DMS153 treated with DMSO at 0.1 percent for 48 hours (cell line): ENCODE results near the gene ANAPC10.
A peak's percentile ranks its signal among the peaks of the same experiment; 100 is the strongest.
"Not testable (repeated sequence)": the region's sequence is repeated elsewhere in the genome, so short reads cannot be mapped to it uniquely, and the experiment has no call there.

Experiments
- DNase-seq: peaks from one replicate; lab custom pipeline; 2025; ENCODE audit not compliant: unreplicated experiment; lab: John Stamatoyannopoulos, UW

The ANAPC10 gene, protein sequence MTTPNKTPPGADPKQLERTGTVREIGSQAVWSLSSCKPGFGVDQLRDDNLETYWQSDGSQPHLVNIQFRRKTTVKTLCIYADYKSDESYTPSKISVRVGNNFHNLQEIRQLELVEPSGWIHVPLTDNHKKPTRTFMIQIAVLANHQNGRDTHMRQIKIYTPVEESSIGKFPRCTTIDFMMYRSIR

DNA sequence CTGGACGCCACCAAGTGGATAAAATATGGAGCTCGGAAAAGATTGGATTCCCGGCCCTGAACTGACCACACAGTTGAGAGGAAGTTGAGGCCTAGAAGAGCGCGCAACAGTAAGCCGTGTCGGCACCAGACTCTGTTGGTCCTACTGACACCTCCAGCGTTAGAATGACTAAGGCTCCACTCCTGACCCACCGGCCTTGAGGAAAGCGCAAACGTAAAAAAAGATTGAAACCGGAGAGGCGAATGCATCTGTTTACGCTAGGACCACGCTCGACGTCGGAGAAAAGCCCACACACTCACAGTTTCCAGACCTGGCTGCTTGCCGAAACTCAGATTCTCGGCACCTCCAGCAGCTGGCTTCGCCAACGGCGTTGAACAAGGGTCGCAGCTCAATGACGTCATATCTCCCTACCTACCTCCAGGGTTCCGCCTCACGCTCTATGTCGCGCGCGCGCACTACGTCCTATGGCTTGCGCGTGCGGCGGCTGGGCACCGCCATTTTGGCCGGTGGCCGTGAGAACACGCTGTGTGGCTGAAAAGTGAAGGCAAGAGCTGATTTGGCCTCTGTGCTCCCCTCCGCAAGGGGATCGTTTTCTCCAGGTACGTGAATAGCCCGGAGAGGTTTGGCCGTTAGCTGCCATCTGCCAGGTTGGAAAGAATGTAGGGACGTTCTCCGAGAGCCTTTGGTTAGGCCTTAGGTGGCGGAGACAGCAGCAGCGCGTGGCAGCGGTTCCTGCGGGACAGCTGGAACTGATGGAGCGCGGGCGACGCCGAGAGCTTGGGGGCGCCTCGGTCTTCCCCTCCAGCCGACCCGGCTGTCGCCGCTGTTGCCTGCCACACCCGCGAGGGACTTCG lies at the start of gene ANAPC10, which contains the start of gene ABCE1:
ANAPC10 (minus strand) TSS at position 376 of the 854 bp plus-strand sequence. CDS start 2,097 bp downstream, outside the sequence.
ABCE1 (plus strand) TSS at position 491 of the 854 bp plus-strand sequence. CDS start 6,102 bp downstream, outside the sequence.
- peak; percentile 93 for DNase-seq

DNA sequence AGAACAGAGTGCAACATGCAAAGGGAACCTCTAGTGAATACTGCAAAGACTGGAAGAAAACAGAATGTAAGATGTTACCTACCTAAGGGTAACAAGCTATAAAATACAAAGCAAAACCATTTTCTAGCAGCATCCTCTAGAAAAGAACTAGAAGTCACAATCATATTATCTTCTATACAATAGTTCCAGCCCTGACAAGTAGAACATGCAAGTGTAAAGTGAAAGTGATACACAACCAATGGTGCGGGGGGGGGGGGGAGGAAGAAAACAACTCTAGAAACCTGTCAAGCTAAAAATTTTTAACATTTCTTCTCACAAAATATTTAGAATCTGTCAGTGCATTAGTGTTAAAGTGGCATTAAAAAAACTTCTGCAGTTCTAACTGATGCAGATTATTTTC lies 38.2 kb upstream of the ANAPC10 start:
- DNase-seq, result not testable (repeated sequence)

DNA sequence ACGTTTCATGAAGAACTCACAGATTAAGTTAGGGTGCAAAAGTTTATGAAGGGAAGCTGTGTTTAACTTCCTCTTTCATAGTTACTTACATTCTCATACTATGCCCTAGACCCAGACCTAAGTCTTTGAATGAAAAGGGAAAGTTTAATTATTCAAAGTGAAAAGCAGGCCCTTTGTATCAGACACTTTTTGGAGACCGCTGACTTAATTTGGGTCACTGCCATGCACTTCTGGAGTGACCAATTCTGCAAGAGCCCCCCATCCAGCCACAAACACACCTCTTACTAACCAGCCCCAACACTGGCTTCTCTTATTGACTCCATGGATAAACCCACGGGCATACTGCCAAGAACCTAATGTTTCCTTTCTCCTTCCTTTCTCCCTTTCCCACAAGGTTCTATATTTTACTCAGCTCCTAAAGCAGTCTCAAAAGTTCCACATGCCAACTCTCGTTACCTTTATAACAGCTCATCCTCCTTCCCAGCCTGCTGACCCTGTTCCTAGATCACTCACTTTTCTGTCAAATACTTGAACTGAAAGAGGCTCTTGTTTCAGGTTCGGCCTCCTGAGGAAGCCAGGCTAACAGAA lies 34.6 kb upstream of the ANAPC10 start:
- DNase-seq, result no peak

DNA sequence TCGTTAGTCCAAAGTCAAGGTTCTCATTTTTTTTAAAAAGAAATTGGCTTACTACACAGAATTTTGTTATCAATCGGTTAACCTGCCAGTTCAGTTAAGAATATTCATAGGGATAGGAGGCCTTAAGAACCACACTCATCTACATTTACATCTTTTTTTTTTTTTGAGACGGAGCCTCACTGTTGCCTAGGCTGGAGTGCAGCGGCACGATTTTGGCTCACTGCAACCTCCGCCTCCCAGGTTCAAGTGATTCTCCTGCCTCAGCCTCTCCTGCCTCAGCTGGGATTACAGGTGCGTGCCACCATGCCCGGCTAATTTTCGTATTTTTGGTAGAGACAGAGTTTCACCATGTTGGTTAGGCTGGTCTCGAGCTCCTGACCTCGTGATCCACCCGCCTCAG lies 33.9 kb upstream of the ANAPC10 start:
- DNase-seq, result no peak

DNA sequence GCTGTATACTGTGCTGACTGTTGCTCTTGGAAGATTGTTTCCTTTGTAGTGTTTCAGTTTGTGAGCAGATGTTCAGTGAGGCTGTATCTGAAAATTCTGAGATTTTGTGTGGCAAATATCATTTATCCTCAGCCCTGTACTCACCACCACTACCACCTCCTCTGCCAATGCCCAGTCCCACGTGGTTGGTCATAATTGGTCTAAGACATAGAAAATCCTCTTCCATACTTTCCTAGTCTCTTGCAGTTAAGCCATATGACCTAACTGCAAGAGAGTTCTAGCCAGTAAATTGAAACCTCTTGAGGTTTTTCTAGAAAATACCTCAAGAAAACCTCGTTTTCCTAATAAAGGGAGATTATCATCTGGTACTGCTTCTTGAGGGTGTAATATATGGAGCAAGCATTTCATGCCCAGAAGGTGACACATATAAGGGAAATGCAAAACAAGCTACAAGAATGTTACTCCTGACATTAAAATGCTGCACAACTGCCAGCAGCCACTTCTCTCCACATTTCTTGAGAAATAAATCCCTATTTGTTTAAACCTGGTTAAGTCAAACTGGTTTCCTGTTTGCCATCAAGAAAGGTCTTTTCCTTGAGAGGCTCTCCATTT lies 32.9 kb upstream of the ANAPC10 start:
- DNase-seq, result no peak

DNA sequence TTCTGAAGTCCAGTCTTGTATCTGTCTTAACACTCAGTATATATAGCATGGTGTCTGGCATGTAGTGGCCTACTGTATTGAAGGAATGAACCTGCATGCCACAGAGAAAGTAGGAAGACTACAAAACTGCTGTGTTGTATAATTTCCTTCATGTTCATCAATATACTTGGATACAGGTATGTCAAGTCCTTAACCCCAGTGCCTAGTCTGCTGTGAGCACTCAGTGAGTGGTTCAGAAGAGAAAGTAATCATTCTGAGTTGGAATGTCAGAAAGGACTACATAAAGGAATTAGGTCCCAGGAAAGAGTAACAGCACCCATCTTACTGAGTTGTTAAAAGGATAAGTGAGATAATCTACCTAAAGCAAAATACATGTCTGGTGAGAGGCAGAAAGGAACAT lies 32.1 kb upstream of the ANAPC10 start:
- no peak for DNase-seq

DNA sequence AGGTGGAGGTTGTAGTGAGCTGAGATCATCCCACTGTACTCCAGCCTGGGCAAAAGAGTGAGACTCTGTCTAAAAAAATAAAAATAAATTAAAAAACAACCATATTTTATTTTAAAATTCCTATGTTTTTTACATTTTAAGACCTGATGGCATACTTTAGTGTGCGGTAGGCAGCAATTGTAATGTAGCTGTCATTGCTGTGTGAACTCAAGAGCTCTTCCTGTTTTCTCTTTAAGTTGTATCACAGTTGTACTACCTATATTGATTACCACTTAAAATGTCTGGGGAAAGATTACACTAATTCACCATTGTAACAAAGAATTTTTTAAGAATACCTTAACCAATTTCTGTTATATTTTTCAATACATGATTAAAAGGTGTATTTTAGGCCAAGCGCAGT lies 27.4 kb upstream of the ANAPC10 start:
- DNase-seq, result no peak

DNA sequence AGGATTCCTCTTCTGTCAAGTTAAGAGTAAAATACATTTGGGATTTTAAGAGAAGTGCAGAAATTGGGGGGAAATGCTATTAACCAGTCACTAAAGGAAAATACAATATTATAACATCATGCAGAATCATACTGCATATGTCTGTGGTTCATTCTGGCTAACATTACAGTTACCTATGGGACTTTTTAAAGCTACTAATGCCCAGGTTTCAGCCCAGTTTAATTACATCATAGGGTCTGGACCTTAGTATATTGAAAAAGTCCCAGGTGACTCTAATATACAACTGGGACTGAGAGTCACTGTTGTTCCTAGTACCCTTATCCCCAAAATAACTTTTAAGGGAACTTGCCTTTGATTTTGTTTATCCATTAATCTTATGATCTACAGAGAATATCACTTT lies 10.1 kb upstream of the ANAPC10 start:
- DNase-seq, result no peak

DNA sequence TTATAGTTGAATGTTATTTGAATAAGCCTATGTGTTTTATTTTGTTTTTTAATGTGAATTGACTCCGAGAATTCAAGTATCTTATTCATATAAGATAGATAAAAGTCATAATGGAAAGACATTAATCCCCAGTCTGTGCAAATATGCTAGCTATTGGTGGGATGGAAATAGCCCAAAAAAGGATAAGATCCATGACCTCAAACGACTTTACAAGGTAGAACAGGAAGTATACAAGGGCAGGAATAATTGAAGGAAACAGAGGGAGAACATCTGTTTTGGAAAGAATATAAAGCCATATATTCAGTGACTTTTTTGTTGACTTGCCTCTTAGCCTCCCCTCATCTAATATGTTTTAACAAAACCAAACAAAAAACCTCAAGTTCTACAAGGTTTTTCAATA lies 9.1 kb upstream of the ANAPC10 start:
- DNase-seq, result no peak

DNA sequence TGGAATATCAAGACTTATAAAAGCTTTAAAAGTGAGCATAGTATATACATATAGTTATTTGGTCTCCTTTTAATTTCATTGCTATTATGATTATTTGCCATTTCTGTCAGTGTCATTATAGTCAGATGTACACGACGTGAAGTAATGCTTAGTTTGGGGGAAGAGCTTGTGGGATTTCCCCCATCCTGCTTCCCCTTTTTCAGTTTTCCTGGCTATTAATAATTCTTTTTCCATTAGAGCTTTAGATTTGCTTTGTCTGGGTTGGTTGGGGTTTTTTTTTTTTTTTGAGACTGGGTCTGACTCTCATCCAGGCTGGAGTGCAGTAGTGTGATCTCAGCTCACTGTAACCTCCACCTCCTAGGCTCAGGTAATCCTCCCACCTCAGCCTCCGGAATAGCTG lies 5.5 kb upstream of the ANAPC10 start:
- DNase-seq, result no peak

DNA sequence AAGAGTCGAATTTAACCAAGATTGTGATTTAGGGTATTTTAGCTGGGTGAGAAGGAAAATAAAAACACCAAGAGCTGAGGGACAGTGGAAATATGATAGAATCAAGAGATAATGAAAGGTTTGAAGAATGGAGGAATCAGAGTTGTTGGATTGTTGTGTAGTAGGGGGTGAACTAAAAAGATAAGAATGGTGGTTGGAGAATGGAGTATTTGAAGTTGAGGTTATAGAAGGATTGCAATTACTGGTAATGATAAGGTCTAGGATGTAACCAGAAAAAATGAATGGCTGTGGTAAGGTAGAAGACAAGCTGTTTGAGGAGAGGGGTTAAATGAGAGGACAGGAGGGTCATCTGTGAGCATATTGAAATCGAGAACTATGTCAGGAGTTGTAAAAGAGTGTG lies 4.6 kb upstream of the ANAPC10 start:
- no peak for DNase-seq

DNA sequence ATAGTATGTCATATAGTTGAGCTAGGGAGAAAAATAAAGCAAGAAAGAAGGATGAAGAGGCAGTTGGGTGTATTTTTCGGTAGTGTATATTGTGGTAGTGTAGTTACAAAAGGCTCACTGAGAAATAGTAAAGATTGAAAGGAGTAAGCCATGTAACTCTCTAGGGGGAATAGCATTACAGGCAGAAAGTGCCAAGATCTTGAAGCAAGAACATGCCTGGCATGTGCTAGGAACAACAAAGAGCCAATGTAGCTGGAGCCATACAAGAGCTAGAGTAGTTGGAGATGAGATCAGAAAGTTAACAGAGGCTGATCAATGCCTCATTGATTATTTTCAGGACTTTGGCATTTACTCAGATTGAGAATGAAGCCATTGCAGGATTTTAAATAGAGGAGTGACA lies 3.1 kb upstream of the ANAPC10 start:
- DNase-seq, result no peak

DNA sequence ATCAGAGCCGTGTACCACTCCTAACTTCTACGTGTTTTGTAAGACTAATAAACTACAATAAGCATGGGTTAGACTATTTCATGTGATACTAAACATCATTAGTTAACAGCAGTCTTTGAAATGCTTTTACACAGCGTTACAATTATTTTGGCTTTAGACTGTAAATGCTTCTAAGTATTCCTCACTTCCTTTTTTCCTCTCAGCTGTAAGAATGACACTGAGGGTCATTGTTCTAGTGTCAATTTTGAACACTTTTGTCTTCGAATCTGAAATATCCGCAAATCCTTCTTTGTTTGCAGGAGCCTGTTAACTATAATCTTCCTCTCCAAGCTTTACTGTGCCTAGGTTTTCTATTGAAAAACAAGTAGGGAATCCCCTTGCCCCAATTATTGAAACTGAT lies 1.7 kb upstream of the ANAPC10 start:
- no peak for DNase-seq

DNA sequence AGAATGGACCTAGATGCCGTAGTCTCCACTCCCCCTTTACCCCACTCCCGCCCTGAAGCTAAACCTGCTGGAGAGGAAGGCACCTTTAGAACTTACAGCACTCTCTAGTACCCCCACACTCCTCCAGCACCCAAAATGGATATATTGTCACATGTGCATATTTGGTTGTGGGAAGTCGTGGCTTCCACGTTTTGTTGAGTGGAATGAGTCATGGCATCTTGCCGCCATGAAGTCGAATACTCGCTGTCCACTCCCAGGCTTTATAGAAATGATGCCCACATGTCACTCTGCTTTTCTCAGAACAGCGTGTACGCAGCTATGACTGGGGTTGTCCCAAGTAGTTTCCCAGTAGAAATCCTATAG lies 660 bp upstream of the ANAPC10 start:
- no peak for DNase-seq

DNA sequence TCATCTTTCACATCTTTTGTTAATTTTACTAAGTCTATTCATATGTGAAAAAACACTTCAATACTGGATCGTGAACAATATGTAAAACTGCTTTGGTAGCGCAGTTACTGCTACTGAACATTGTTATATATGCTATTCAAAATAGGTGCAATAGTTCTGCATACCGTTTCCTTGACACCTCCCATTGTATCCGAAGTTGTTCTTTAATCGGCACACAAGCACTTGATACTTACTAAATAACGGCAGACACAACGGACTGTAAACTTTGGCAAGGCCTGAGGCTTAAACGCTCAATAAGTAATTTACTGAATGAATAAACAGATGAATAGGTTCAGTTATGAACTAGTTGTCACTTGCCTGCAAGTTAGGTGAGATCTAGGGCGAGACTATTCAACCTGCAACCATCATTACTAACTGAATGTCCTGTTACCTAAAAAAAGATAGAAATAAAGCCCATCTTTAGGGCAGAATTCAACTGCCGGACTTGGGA lies 620 bp downstream of the ANAPC10 start:
- no peak for DNase-seq

DNA sequence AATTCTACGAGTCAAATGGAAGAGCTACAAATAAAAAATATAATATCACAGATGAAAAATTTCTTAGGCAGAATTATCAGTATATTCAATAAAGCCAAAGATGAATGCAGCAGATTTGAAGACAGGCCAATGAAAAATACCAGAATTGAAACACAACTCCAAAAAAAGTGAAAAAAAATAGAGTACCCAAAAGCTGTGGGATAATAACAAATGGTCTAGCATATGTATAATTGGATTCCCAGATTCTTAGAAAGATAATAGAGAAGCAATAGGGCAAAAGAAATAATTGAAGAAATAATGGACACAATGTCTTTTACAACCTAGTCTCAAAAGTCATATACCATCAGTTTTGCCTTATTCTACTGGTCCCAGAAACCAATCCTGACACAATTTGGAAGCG lies 4.4 kb downstream of the ANAPC10 start:
- no peak for DNase-seq

DNA sequence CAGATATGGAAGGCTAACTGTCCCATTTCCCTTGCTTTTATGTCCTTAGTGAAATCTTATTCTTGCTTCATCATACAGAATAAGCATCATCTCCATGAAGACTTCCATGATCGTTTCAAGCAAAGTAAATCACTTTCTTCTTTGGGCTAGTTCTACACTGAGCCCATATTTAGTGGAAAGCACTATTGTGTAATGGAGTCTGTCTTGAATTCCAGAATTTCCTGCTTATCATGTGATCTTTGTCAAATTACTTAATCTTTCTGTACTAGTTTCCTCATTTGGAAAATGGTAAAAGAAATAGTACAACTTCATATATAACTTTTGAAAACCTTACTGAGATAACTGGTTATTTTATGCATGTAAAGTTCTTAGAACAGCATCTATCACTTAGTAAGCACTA lies 7.6 kb downstream of the ANAPC10 start:
- DNase-seq, result no peak

DNA sequence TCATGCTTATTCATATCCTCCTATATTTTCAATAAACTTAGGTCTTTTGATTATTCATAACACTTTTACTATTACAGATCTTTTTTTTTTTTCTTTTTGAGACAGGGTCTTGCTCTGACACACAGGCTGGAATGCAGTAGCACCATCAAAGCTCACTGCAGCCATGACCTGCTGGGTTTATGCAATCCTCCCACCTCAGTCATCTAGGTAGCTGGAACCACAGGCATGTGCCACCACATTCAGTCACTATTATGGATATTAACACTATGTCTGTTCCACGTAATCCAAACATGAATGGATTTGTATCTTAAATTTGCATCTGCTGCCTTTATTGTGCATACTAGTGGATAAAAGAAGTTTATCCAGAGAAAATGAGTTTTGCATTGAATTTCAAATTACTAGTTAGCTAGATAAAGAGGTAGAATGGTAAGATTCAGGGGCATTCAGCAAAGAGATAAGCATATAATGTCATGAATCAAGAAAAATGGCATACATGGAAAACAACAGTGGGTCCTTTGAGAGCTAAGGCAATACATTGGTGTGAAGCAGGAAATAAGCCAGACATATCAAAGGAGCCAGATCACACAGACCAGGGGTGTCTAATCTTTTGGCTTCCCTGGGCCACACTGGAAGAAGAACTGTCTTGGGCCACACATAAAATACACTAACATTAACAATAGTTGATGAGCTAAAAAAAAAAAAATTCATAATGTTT lies 13.9 kb downstream of the ANAPC10 start:
- DNase-seq, result no peak

DNA sequence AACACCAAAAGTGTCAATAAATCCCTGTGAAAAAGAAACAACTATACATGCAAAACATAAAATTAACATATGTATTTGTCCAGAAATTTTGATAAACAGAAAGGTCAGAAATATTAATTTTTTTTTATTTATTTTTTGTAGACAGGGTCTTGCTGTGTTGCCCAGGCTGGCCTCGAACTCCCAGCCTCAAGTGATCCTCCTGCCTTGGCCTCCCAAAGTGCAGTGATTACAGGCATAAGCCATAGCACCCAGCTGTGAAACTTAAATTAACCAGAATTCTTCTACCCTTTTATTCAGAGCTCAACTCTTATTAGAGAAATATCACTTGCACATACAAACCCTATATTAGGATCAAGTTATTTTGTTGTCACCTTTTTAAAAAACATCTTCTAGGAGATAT lies 16.2 kb downstream of the ANAPC10 start:
- DNase-seq, result no peak

DNA sequence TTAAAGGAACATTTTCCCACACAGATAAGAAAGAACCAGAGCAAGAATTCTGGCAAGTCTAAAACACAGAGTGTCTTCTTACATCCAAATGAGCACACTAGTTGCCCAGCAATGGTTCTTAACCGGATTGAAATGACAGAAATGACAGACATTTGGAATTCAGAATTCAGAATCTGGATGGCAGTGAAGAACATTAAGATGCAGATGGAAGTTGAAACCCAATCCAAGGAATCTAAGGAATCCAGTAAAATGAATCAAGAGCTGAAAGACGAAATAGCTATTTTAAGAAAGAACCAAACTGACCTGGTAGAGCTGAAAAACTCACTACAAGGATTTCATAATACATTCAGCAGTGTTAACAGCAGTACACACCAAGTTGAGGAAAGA lies 21.5 kb downstream of the ANAPC10 start:
- DNase-seq, result no peak
